GM19455 (cell line): ENCODE measurements around the gene PLD5.
A peak's percentile ranks its signal among the peaks of the same experiment; 100 is the strongest.
"Not testable (repeated sequence)": the region's sequence is repeated elsewhere in the genome, so short reads cannot be mapped to it uniquely, and the experiment has no call there.

Experiments used
- ATAC-seq: cut with Tn5 transposase; IDR thresholded peaks from one replicate; pipeline ENCODE4 v1.9.1; 2021; ENCODE audit not compliant: unreplicated experiment

PLD5 gene

DNA sequence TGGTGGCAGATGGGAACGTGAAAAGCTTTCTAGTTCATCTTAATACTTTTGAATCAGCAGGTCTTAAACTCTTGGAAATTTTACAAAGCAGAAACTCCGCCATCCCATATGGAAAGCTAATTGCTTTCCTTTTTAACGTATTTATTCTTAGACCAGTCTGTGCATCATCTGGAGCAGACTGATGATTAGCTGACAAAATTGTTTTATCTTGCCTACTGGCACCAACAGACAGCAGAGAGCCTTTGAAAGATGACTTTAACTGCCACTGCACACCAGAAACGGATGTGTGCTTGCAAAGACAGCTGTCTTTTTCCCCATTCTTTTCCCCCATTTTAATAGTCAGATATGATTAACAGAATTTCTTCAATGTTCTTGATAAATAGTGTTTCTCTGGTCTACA, 97.0 kb downstream of the PLD5 start:
- no peak for ATAC-seq

DNA sequence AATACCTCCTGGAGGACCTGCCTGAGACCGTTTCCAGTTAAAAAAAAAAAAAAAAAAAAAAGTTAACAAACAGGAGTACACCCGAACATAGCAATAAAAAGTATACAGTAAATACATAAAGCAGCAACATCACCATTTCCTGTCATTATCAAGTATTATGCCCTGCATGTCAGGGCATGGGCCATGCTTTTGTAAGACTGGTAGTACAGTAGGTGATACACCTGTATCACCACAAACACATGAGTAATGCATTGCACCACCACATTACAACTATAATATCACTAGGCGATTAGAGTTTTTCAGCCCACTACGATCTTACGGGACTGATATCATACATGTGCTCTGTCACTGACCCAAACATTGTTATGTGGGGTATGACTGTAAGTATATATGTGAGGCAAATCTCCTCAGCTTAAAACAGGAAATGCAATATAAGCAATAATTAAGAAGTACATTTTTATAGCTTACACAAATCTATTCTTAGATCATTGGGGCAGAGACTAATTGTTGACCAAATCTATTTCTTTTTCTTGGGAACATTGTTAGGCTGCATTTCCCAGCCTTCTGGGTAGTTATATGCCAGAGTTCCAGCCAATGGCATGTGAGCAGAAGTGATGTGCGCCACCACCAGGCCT, 98.1 kb downstream of the PLD5 start:
- no peak for ATAC-seq

DNA sequence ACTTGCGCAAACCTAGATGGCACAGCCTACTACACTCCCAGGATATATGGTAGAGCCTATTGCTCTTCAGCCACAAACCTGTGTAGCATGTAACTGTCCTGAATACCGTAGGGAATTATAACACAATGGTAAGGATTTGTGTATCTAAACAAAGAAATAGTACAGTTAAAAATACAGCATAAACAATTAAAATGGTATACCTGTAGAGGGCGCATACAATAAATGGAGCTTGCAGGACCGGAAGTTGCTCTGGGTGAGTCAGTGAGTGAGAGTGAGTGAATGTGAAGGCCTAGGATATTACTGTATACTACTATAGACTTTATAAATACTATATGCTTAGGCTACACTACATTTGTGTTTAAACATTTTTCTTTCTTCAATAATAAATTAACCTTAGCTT, 99.3 kb downstream of the PLD5 start:
- ATAC-seq: peak; percentile 71

DNA sequence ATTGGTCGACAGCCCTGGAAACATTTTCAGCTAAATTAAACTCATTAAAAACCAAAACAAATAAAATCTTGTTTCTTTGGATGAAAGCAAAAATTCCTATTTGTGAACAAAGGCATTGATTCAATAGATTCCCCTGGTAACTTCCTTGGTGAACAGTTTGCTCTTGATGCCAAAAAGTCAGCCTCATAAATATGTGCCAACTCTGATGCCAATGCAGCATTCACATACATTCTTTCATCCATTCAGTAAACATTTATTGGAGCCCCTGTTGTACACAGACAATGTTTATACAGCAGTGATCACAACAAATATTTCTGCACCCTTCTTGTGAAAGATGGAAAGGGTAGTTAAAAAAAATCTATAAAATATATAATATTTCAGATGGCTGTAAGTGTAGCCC, 107.8 kb downstream of the PLD5 start:
- no peak for ATAC-seq

DNA sequence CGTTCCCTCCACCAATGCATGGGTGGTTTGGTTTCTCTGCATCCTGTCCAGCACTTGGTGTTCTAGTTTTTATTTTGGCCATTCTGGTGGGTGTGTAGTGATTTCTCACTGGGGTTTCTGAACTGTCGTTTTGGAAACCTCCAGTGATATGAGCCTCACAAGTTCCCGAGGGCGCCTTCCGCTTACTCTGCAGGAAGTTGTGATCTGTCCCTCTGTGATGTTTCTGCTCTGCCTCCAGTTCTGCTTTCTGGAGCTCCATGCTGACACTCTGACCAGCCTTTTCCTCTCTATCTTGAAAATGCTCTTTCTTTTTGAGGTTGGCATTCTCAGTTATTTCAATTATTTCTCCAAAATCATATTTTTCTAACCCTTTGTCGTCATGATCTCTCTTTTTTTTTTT, 111.6 kb downstream of the PLD5 start:
- no peak for ATAC-seq

DNA sequence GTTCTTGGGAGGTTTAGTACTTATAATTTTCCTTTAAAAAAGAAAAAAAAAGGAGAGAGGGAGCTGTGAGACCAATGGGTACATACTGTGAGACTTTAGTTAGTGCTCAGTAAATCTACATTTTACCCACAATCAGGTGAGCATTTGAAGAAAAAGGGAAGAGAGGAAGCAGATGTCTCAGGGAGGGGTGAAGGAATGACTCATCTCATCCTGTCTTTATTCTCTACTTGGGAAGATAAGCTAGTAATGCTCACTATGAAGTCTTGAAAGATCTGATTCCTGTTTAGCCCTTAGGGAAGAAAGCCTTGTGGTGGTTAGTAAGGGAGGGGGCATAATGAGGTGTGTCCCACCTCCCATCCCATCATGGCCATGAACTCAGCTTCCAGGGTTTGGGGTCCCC, 112.6 kb downstream of the PLD5 start:
- ATAC-seq: no peak

DNA sequence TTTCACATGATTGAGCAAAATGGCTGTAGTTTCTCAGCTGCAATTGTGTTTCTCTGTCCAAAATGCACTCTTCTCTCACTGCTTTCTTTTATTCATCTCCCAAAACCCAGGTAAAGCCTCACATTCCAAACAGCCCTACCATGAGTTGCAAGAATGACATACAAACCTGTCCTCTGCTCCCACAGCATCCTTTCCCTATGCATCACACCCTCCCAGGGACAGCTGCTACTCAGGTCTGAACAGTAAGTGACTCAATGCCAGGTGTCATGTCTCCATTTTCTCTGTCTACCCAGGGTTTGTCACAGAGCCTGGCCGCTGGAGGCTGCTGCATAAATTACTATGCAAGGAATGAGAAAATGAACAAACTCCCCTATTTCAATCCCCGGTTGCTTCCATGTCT, 118.5 kb downstream of the PLD5 start:
- no peak for ATAC-seq

DNA sequence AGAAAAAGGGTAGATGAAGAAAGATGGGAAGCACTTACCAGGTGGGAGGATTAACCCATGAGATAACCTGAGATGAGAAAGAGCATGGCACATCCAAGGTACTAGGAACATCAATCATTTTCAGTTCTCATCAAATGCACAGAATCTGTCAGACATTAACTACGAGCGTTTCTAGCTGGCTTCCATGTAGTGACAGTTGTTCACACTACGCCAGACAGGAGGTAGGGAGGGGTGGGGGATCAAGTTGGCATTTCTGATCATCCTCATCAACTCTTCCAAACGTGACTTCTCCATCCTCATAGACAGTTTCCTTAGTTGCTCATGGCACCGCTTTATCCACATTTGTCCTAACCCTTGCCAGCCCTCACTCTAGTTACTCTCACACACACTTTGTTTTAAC, 120.2 kb downstream of the PLD5 start:
- ATAC-seq: no peak

DNA sequence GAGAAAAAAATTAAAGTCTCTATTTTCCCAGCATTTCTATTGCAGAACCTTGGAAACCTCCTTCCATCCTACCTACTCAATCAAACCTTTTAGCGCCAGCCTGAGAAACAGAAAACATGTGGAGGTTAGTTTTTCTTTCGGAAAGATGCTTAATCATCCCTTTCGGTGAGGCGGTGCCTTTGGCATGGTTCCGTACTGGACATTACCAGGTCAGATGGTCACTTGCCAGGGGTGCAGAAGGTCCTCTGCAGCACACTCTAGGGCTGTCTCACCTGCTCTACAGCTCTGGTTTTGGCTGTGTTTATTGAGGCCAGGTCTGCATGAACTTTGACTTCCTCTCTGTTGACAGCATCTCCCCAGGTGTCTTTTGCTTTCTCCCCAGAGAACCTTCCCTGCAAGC, 121.5 kb downstream of the PLD5 start:
- ATAC-seq: no peak

DNA sequence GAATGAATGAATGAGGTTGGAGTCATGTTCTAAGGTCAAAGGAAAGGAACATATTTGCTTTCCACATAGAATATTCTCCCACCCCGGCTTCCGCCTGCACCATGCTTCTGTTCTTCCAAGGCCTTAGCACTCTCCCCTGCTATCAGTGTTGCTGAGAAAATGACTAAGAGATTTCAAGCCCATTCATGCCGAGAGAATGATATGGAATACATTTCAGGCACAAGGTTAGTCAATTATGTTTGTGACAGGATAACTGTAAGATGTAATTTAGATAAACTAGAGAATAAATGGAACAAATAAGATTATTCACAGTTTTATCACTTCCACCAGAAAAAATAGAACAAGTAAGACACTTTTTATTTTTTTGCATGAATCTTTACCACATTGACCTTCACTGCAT, 122.6 kb downstream of the PLD5 start:
- ATAC-seq: no peak

DNA sequence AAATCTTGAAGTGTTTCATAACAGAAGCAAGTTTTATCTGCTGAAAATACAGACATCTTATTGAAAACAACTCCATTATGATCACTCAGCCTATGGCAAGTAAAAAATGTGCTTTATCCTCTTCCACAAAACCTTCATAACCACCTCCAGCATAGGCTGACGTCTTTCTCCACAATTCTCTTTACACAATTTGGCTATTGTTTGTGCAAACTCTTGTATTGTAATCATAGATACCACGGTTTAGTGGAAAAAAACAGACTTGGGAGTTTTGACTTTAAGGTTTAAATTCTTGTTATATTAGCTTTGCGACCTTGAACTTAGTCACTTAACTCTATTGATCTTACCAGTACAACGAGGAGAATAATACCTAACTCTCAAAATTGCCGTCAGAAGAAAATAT, 126.1 kb downstream of the PLD5 start:
- no peak for ATAC-seq

DNA sequence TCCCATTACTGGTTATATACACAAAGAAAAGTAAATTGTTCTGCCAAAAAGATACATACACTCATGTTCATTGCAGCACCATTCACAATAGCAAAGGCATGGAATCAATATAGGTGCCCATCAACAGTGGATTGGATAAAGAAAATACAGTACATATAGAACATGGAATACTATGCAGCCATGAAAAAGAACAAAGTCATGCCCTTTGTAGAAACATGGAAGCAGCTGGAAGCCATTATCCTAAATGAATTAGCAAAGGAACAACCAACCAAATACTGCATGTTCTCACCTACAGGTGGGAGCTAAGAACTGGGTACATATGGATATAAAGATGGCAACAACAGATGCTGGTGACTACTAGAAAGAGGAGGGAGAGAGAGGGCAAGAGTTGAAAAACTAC, 132.6 kb downstream of the PLD5 start:
- no peak for ATAC-seq

DNA sequence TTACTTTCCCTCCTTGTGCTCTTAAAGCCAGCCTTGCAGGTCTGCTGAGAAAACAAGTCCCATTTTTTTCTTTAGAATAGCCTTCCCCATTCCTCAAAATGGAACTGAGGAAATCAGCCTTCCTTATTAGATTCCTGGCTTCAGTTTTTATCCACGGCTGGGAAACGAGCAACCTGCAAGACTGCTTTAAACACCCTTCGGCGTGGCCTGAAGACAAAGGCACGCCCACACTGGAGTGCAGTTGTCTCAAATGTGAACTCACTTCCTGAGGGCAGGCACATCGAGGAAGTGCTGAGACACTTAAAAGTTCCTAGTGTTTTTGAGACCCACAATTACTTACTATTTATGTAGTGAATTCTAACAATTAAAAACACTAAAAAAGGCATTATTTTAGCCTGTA, 148.4 kb downstream of the PLD5 start:
- ATAC-seq: not testable (repeated sequence)

DNA sequence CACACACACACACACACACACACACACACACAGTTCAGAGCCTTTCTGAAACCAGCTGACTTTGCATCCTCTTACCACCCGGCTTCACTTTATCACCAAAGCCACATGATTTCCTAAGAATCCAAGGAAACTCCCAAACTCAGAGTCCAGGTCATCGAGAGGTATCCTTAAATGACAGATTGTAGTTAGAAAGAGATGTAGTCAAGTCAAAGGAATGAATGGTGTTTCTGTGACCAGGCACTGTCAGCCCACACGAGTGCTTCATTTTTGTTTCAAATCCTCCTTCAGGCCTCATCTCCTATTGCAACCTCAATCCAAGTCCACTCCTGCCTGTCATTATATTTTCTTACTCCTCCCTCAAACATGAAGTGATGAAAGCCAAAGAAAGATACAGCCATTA, 174.1 kb downstream of the PLD5 start:
- ATAC-seq: not testable (repeated sequence)

DNA sequence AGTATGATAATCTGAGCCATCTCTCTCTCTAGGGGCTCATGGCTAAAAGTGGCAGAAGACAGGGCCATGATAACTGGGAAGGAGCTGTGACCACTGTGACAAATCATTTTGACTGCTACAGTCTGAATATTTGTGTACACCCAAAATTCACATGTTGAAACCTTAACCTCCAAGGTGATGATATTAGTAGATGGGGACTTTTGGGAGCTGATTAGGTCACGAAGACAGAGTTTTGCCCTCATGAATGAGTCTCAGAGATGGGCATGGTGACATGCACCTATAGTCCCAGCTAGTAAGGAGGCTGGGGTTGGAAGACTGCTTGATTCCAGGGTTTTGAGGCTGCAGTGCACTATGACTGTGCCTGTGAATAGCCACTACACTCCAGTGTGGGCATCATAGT, 174.9 kb downstream of the PLD5 start:
- no peak for ATAC-seq

DNA sequence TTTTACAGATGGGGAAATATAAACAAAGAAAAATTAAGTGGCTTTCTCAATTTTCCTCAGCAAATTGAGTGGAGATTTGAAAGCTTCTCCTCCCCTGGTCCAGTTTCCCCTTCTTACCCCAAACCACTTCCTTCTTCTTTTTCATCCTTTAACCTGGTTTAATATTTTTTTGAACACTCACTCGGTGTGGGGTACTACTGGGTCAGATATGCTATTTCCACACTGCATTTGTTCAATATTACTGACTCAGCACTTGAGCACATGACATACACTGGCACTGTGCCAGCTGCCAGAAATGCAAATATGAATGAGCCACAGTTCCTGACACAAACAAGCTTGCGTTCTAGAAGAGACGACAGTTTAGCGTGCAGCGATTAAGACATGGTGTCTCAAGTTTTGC, 193.6 kb downstream of the PLD5 start:
- ATAC-seq: not testable (repeated sequence)

DNA sequence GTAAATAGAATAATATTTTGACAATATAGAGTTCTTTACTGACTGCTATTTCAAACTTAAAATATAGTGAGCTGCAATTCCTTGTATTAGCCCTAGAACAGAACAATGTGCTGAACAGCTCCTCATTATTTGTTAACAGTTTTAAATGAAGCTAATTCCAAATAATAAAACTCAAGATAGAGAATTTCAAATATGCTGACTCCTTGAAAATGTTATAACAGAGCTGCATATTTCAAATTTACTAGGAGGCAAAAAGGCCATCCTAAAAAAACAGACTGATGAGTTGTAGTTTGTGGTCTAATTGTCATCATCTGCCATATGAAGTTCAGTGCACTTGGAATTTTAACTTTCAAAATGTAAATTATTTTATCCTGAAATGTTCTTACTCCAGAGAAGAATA, 197.1 kb downstream of the PLD5 start:
- ATAC-seq: not testable (repeated sequence)

DNA sequence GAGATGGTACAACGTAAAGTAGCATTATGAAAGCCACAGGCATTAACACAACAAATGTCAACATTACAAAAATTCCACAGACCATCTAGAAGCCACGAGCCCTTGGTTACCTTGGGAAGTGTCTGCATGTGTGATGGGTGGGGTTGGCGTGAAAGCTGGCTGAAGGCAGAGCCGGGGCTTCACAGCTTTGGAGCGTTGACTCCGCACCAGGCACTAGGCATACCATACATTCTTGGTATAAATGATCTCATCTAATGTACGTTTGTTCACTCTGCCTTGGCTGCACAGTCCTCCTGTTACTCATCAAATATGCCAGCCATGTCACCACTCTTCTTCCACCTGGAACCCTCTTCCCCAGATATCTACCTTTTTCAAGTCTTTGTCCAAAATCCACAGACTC, 202.5 kb downstream of the PLD5 start:
- ATAC-seq: not testable (repeated sequence)

DNA sequence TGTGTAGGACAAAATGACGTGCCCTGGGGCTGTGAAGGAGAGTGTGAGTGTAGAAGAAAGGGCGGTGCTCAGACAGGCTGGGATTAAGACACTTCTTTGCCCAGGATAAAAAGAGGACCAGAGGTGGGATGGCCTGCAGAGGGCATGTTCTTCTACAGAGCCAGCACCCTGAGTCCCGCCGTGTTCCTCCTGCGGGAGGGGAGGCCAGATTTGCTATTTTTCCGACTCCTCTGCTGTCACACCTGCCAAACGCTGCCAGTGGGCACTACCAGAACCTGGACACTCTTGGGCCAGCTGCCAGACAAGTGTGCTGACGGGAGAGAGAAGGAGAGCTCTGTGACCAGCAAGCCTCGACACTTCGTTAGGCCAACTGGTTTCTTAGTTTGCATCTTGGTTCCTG, 206.4 kb downstream of the PLD5 start:
- no peak for ATAC-seq

DNA sequence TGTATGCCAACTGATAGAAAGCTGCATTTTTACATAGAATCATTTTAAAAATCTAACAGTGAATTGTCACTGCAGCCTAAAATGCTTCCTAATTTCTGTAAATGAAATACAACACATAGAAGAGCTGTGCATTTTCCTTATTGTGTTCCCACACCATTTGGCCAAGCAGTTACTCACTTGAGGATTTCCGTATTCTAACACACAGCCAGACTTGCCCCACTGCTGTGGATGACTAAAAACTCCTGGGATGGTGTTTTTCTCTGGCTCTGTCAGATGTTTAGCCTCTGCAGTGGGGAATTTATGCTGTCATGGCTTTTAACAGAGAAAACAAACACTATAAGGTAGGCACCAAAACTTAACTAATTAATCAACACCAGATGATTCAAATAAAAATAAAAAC, 209.6 kb downstream of the PLD5 start:
- not testable (repeated sequence) for ATAC-seq

DNA sequence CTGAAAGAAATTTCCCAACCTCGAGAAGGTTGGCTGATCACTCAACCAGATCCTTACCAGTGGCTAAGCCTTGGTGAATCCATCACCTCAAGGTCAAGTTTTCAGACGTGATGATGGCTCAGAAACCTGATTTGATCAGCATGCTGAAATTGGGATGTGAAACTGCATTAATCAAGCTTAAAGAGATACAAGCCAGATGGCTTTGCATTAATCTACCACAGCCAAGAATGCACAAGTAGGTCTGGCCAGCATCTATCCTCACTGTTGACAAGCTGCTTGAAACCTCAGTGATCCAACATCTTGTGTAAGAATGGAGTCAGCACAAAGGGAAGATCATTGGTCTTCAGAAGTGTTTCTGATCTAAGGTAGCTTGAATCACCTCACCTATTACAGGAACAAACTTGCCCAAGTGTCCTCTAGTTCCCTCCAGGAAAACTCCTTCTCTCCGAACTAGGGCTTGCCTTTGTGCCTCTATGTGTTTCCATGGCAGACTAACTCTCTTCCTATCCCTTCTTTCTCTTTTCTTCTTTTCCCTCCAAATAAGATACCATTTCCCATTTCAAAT, 210.3 kb downstream of the PLD5 start:
- not testable (repeated sequence) for ATAC-seq

DNA sequence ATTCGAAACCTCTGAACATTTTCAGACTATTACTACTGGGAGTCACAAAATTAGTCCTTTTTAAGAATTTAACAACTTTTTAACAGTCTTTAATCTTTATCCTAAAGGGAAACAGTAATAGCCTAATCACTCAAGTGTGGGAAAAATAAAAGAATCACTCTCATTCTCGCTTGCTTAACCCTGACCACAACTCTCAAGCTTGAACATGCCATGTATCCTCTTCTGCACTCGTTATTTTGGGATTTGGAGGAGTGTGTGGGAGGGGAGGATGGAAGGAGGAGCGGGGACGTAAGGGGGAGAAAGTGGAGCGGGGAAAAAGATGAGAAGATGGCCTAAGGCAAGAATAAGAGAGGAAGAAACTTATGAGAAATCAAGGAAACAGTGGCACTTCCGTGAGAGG, 215.8 kb downstream of the PLD5 start:
- ATAC-seq: not testable (repeated sequence)

DNA sequence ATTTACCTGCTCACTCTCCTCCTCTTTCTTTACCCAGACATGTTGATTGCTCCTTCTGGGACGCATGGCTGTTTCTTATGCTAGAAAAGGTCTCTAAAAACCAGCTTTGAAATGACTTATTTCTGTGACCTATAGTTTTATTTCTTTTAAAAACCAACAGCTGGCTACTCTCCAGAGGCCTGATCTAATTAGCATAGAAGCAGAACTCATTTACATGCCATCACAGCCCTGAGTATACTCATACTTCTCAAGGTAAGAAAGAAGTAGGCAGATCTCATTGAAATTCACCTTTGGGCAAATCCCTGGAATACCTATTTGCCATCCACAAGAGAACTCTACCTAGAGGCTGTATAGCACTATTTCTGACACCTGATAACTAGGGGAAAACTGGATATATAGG, 230.7 kb downstream of the PLD5 start:
- ATAC-seq: not testable (repeated sequence)
